Measurements from ENCODE around the gene SIGLECL1. TPM values are rescaled to one million over a fixed set of nuclear protein-coding genes. Genes with fewer than 3 reads are reported as not detected.

Gene SIGLECL1
- total RNA-seq, 1 experiment from 2014 or later, result not detected

DNA sequence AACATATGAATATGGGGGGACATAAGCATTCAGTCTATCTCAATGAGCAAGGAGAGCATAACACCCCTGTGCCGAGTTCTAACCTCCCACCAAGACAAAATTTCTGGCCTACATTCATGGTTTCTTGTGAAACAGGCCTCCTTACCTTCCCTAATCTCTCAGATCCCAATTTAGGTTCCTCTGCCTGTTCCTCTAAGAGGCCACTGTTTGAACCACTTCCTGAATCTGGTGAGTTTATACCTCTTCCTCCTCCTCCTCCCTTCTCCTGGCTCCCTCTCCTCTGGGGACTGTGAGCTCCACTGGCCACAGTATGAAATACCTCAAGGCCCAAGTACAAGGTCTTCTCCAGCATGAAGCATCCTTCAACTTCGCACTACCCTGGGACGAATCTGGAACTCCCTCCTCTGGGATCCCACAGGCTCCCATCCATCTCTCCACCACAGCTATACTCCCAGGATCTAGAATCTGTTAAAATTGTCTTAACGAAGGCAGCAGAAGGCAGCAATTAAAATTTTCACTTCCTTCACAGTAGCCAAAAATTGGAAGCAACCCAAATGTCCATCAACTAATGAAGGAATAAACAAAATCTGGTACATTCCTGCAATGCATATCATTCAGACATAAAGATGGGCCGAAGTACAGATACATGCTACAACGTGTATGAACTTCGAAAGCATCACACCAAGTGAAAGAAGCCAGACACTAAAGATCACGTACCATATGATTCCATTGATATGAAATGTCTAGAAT is 7.8 kb upstream of the SIGLECL1 start:
- Histone ChIP-seq H2AFZ (ENCODE audit: low read length) (no peak overlapping the region), H3K18ac (ENCODE audit: insufficient read length, low read depth, low read length) (no peak overlapping the region), H2AK5ac (ENCODE audit: insufficient read length, low read length) (no peak overlapping the region), H3K14ac (ENCODE audit: insufficient read depth, low read length) (no peak overlapping the region), H3K79me2 (ENCODE audit: insufficient read depth, low read length) (no peaks in the 10 kb centered on the region), H4K91ac (ENCODE audit: insufficient read length, low read depth, low read length) (no peak overlapping the region), H3T11ph (ENCODE audit: low read length) (no peak overlapping the region), H3K9me3 (ENCODE audit: control insufficient read depth, low read depth, low read length) (no peaks in the 10 kb centered on the region), H3K56ac (ENCODE audit: insufficient read length, low read depth, low read length) (no peak overlapping the region), H2BK15ac (ENCODE audit: low read depth, low read length) (no peak overlapping the region), H2BK20ac (ENCODE audit: low read depth, low read length, poor library complexity, severe bottlenecking) (no peak overlapping the region), H3K27me3 (ENCODE audit: insufficient read depth, low read length) (no peaks in the 10 kb centered on the region), H3K23me2 (ENCODE audit: insufficient read length, low read depth, low read length, poor library complexity, severe bottlenecking) (no peaks in the 10 kb centered on the region), H3K4me1 (ENCODE audit: insufficient read depth, low read length) (no peaks in the 10 kb centered on the region), H2BK120ac (ENCODE audit: low read depth, low read length, poor library complexity, severe bottlenecking) (no peak overlapping the region), H3K23ac (ENCODE audit: insufficient read length, low read depth, low read length) (no peak overlapping the region), H2BK5ac (ENCODE audit: insufficient read length, low read length) (no peak overlapping the region), H4K8ac (replicated peaks; ENCODE audit: insufficient read length, low read depth, low read length) (no peak overlapping the region), H3K4me2 (ENCODE audit: insufficient read depth, insufficient read length, low read length) (no peak overlapping the region), H4K5ac (ENCODE audit: insufficient read length, low read depth, low read length) (no peak overlapping the region), H4K20me1 (ENCODE audit: control insufficient read depth, insufficient read depth, insufficient read length) (no peaks in the 10 kb centered on the region), H3K27ac (ENCODE audit: insufficient read length, low read depth, low read length) (no peak overlapping the region), H2BK12ac (ENCODE audit: insufficient read length, low read depth, low read length) (no peak overlapping the region), H3K9ac (ENCODE audit: extremely low read depth, insufficient read length, low read length) (no peak overlapping the region), H3K79me1 (ENCODE audit: insufficient read depth, low read depth, low read length, poor library complexity, severe bottlenecking) (no peaks in the 10 kb centered on the region), H3K4ac (ENCODE audit: low read depth, low read length) (no peak overlapping the region)
- Mint-ChIP-seq H3K36me3 (ENCODE audit: insufficient read depth in 1 of 3, low read depth in 3 of 3) (peaks cover 0 to 4% (median 0%) of the 10 kb centered on the region in 3 experiments; a peak in 1 of 7 replicates), H3K27ac (no peak overlapping the region), H3K9me3 (peaks cover 0 to 65% of the 10 kb centered on the region in 2 experiments; a peak in 2 of 5 replicates), H3K4me3 (no peak overlapping the region; a peak in 1 of 5 replicates), H3K4me1 (peaks cover 0 to 7% of the 10 kb centered on the region in 2 experiments; a peak in 1 of 4 replicates), H3K27me3 (ENCODE audit: low read depth) (peaks cover 12% of the 10 kb centered on the region)
- no peak for DNase-seq
- WGBS (ENCODE audit: extremely low coverage, insufficient read length, low lambda C conversion rate), result no CpG with 5 or more reads among the region's 8 CpGs
- TF ChIP-seq, protein P1, sequence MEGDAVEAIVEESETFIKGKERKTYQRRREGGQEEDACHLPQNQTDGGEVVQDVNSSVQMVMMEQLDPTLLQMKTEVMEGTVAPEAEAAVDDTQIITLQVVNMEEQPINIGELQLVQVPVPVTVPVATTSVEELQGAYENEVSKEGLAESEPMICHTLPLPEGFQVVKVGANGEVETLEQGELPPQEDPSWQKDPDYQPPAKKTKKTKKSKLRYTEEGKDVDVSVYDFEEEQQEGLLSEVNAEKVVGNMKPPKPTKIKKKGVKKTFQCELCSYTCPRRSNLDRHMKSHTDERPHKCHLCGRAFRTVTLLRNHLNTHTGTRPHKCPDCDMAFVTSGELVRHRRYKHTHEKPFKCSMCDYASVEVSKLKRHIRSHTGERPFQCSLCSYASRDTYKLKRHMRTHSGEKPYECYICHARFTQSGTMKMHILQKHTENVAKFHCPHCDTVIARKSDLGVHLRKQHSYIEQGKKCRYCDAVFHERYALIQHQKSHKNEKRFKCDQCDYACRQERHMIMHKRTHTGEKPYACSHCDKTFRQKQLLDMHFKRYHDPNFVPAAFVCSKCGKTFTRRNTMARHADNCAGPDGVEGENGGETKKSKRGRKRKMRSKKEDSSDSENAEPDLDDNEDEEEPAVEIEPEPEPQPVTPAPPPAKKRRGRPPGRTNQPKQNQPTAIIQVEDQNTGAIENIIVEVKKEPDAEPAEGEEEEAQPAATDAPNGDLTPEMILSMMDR (conservative IDR thresholded peaks at IDR 0.05), result no peak

All from H9 (cell line).